ENCODE data around the gene TUBG2.
A peak's percentile ranks its signal among the peaks of the same experiment; 100 is the strongest.
"Not testable (repeated sequence)": the region's sequence is repeated elsewhere in the genome, so short reads cannot be mapped to it uniquely, and the experiment has no call there.

TUBG2 gene

GRCh38 chr17:42659079-42659931 lies at the start of gene TUBG2:
Gene TUBG2, plus strand, starts transcription at chr17:42659284. Its CDS starts 220 bp downstream, at chr17:42659504.
- DNase-seq (ENCODE audit: low spot score), result peak; percentile 98

GRCh38 chr17:42609814-42610801 lies 49.0 kb upstream of the TUBG2 start:
- not testable (repeated sequence) for DNase-seq (ENCODE audit: low spot score)

GRCh38 chr17:42612013-42612412 lies 47.1 kb upstream of the TUBG2 start:
- DNase-seq (ENCODE audit: low spot score), result no peak

- DNase-seq (ENCODE audit: low spot score), result no peak
These were observed 45.3 kb upstream of the TUBG2 start for GRCh38 chr17:42613699-42614295.

GRCh38 chr17:42617956-42618431 lies 41.1 kb upstream of the TUBG2 start:
- DNase-seq (ENCODE audit: low spot score), result no peak

DNA sequence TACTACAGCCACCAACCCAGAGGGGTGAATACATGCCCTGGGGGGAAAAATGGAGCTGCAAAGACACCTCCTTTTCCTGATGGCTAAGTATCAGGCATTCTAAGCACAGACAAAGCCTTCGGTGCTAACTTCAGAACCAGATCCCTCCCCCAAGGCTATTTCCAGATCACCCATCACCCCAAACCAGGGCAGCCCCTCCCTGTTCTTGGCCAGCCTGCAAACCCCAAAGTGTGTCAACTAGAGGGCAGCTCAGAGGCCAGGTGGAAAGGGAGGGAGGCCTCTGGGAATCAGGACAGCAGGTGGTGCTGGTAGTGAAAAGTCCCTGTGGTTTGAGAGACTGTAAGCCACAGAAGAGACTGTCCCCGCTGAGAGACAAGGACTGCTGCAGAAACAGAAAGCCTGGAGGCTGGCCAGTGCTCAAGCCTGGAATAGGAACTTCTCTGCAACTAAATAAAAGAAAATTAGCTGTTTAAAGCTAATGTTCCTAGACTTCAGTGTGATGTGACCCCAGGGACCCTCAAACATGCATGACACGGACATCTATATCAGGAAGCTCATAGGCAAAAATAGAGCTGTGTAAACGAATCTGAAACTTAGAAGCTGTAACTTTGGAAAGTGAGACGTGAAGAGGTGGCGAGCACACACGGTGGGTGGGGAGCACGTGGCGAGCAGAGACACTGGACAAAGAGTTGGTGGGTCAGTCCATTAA lies 40.5 kb upstream of the TUBG2 start:
- DNase-seq (ENCODE audit: low spot score), result no peak

DNA sequence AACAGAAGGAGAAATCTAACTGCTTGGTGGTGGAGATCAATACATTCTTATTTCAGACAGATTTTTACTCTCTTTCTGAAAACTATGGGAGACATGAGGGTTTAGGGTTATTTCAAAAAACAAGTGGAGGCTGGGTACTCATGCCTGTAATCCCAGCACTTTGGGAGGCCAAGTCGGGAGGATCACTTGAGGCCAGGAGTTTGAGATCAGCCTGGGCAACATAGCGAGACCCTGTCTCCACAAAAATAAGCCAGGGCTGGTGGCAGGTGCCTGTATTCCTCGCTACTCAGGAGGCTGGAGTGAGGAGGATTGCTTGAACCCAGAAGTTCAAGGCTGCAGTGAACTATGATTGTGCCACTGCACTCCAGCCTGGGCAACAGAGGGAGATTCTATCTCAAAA lies 37.1 kb upstream of the TUBG2 start:
- DNase-seq (ENCODE audit: low spot score), result not testable (repeated sequence)

DNA sequence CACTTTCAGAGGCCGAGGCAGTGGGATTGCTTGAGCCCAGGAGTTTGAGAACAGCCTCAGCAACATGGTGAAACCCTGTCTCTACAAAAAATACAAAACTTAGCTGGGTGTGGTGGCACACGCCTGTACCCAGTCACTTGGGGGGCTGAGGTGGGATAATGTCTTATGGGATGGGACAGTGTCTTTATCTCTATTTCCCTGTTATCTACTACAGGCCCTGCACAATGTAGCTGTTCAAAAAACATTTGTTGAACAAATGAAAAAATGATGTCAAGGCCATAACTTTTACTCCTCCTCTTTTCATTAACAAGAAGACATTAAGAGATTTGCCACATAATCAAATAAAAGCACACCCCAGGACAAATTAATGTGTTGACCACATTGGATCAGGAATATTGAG lies 35.8 kb upstream of the TUBG2 start:
- no peak for DNase-seq (ENCODE audit: low spot score)

GRCh38 chr17:42623732-42624596 lies 35.1 kb upstream of the TUBG2 start:
- no peak for DNase-seq (ENCODE audit: low spot score)

DNA sequence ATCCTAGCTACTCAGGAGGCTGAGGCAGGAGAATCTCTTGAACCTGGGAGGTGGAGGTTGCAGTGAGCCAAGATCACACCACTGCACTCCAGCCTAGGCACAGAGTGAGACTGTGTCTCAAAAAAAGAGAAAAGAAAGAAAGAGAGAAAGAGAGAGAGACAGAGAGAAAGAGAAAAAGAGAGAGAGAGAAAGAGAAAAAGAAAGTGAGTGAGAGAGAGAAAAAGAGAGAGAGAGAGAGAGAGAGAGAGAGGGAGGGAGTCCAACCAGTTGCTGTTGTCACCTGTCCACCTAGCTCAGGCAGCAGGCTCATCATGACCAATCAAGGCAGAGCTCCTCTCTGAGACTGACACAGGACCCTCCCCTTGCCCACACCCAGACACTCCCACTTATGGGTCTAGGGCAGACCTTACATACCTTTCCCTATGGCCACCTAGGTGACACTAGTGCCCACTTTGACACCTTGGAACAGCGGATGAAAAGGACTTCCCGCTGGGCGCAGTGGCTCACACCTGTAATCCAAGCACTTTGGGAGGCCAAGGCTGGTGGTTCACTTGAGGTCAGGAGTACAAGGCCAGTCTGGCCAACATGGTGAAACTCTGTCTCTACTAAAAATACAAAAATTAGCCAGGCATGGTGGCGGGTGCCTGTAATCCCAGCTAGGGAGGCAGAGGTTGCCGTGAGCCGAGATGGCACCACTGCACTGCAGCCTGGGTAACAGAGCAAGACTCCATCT lies 31.9 kb upstream of the TUBG2 start:
- not testable (repeated sequence) for DNase-seq (ENCODE audit: low spot score)

GRCh38 chr17:42629411-42630009 lies 29.6 kb upstream of the TUBG2 start:
- no peak for DNase-seq (ENCODE audit: low spot score)

DNA sequence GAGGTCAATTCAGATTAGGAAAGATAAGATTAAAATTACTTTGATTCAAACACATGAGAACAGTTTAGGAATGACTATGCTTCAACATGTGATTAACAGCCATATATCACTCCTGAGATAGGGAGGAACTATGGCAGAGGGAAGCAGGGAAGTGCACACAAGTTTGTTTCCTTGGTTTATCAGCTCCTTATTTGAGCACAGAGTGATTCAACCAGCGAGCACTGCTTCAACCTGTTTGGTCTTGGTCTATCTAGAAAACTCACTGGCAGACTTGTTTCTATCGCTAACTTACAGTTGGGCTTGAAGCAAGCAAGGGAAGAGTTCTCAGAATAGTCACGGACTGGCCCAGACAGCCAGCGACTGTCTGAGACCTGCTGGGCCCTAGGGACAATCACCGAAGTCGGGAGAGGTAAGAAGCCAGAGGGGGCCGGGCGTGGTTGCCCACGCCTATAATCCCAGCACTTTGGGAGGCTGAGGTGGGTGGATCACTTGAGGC lies 26.1 kb upstream of the TUBG2 start:
- no peak for DNase-seq (ENCODE audit: low spot score)

DNA sequence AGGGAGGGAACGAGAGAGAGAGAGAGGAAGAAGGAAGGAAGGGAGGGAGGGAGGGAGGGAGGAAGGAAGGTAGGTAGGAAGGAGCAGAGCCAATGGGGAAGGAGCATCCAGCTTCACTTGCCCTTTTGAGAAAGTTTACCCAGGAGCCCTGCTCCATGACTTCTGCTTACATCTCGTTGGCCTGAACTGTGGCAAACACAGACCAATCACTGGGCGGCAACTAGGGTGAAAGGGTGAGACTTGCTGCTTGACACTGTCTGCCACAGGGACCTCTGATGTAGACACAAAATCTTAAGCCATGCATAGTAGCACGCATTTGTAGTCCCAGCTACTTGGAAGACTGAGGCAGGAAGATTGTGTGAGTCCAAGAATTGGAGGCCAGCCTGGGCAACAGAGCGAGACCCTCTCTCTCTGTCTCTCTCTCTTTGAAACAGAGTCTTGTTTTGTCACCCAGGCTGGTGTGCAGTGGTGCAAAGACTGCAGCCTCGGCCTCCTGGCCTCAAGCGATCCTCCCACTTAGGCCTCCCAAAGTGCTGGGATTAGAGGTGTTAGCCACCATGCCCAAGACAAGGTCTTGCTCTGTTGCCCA lies 19.5 kb upstream of the TUBG2 start:
- DNase-seq (ENCODE audit: low spot score), result no peak

DNA sequence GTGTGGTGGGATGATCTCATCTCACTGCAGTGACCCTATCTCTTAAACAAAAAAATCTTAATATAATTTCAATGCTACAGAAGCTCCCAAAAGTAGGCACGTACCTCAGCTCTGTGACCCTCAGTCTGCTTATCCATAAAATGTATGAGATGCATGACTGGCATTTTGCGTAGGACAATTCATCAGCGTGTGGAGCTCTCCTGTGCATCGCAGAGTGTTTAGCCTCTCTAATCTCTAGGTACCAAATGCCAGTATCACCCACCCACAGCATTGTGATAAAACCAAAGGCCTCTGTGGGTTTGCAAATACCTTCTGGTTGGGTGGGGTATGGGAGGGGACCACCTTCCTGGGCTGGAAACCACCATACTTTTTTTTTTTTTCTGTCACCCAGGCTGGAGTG lies 19.0 kb upstream of the TUBG2 start:
- no peak for DNase-seq (ENCODE audit: low spot score)

DNA sequence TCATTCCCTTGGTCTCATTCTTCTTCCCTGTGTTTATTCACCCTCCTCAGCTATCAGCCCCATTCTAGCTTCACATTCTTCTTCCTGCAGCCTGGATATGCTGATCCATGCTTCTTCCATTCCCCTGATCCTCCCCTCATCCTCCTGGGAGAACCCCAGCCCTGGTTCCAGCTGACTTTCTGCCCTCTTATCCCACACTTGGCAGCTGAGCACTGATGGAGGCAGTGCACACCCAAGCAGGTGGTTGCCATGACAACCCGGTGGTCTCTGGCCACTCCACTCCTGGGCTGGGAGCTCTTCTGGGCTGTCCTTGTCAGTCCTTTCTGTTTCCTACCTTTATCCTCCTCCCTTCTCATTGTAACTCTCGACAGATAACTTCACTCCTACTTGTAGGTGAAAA lies 16.7 kb upstream of the TUBG2 start:
- no peak for DNase-seq (ENCODE audit: low spot score)

DNA sequence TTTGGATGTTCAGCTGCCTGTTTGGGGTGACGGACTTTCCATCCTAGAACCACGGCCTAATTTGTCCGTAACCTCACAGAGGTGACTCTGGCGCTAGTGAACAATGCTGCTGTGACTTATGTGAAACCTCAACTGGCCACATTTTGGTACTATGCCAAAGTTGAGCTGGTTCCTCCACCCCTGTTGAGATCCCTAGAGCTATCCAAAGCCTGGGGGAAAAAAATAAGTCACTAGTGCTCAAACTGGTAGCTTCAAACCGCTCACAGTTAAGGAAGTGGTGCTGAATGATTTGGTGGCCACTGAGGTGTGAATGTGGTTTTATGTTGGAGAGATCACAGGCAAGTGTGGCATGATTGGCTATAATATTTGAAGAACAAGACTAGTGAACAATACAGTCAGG lies 11.3 kb upstream of the TUBG2 start:
- DNase-seq (ENCODE audit: low spot score), result no peak

- no peak for DNase-seq (ENCODE audit: low spot score)
These were observed 7.7 kb upstream of the TUBG2 start for GRCh38 chr17:42651392-42651791.

DNA sequence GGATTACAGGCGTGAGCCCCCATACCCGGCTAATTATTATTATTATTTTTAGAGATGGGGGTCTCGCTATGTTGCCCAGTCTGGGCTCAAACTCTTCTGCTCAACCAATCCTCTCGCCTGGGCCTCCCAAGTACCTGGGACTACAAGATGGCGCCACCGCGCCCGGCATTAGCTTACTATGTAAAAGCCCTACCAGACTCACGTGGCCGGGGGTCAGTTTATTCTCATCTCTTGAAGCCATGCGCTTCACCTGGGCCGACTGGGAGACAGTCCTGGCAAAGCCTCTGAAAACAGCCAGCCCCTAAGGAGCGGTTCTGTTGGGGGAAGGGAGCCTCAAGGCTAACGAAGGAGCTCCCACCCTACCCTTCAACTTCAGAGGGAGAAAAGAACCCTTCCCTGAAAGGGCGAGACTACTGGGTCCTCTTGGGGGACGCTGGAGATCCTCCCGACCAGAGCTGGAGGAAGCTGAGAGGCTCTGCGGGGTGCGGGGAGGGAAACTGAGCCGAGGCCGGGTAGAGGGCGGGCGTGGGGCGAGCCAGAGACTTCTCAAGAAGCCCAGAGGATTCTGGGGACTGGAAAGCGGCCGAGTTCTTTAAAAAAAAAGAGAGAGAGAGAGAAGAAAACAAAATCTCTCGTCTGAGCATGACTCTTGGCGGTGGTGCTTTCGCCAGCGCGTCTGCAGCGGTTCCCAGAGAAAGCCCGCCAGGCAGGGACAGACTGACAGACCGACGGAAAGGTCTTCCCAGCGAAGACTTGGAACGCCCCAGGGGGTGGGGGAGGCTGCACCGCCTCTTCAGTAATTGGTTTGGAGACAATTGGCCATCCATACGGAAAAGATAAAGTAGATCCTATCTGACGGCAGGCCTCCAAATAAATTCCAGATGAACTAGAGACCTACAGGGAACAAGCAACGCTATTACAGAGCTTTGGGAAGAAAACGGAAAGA lies 5.6 kb upstream of the TUBG2 start:
- DNase-seq (ENCODE audit: low spot score), result peak; percentile 82
